HG03139 (cell line): ENCODE data around the gene KLHL3.

Source experiments
- ATAC-seq: cut with Tn5 transposase; IDR thresholded peaks from one replicate; pipeline ENCODE4 v1.9.1; 2021; ENCODE audit not compliant: unreplicated experiment

Gene KLHL3

DNA sequence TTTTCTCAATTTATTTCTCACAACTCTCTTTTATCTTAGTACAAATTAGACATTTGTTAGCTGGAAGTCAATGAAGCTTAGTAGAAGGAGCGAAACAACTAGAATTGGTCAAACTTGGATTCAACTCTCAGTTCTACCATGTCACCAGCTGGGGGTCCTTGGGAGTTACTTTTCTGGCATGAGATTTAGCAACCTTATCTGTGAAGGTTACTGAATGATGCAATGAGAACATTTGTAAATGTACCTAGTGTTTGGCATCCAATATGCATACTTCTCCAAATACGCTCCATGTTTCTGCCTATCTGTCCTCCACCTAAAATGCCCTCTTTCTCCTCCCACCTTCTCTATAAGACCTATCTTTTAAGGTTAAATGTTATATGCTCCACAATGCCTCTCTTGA, 12.0 kb upstream of the KLHL3 start:
- ATAC-seq, result no peak

DNA sequence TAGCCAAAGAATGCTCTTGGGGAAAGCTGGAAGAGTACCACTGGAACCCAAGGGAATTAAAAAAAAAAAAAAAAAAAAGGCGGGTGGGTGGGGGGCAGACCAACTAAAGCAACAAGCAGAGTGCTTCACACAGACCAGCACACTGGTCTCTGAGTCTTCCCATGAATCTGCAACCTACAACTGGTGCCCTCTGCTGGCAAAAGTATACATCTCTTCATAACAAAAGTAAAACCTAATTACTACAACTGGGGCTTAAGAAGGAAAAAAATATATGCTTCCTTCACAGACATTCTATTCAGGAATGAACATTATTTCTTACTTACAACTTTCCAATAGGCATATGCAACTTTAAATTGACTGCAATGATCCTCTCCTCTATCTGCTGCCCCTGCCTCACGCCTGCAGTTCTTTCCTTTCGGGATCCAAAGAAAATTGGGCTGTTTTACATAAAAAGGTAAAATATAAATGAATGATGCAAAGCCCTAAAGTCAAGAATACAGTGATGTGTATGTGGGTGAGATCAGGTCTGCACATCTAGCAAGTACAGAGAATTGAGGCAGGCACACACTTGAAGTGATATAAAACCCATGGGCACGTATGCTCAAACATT, 7.2 kb upstream of the KLHL3 start:
- ATAC-seq, result peak; percentile 68

DNA sequence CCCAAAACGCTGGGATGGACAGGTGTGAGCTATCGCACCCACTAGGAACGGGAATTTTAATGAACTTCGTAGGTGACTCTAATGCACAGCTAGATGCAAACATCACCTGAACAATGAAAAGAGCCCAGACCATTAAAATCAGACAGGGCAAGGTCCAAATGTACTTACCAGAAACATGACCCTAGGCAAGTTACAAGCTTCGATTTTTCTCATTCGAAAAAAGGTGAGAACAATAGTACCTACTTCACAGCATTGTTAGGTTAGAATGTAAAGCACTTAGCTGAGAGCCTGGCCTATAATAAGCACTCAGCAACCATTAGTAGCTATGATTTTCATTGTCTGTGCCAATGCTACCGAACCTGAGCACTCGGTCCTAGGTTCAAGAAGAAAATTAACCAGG, 5.8 kb upstream of the KLHL3 start:
- no peak for ATAC-seq

DNA sequence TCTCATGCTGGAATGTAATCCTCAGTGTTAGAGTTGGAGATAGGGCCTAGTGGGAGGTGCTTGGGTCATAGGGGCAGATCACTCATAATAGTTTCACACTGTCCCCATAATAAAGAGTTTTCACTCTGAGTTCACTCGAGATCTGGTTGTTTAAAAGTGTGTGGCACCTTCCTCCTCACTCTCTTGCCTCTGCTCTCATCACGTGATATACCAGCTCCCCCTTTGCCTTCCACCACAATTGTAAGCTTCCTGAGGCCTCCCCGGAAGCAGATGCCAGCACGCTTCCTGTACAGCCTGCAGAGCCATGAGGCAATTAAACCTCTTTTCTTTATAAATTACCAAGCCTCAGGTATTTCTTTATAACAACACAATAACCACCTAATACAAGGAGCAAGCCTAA, 3.8 kb upstream of the KLHL3 start:
- ATAC-seq, result no peak

DNA sequence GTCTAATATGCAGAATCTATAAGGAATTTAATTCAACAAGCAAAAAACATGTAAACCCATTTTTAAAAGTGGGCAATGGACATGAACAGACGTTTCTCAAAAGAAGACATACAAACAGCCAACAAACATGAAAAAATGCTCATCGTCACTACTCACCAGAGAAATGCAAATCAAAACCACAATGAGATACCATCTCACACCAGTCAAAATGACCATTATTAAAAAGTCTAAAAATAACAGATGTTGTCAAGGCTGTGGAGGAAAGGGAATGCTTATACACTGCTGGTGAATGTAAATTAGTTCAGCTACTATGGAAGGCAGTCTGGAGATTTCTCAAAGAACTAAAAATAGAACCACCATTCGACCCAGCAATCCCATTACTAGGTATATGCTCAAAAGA, 3.1 kb upstream of the KLHL3 start:
- no peak for ATAC-seq

DNA sequence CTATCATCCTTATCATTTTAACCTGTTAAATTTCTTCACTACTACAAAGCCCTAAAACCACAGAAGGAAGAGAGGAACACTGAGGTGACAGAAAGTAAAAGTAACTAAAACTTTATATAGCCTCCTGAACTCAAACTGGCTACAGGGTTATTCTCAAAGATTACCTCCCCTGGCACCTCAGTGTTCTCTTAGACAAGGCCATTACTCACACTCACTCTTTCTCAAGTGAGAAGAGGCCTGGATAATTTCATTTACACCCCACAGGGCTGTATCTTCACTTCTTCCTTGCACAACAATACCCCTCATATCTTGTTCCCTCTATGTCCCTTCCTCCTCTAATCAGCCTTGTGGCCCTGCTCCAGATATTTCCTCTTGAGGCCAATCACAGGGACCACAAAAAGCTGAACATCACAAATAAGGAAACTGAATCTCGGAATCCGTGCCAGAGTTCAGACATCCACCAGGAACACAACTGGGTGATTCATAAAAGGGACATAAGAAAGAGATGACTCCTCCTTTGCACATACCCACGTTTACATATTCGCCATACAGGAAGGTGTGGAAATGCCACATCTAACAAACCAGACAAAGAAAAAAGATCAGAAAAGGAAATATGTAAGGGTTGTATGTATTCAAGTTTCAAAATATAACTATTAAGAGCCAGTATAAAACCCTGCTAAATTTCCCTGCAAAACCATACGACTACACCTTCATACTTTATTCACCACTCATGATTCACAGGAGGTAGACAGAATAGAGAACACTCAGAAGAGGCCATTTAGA, 1.7 kb upstream of the KLHL3 start:
- no peak for ATAC-seq

DNA sequence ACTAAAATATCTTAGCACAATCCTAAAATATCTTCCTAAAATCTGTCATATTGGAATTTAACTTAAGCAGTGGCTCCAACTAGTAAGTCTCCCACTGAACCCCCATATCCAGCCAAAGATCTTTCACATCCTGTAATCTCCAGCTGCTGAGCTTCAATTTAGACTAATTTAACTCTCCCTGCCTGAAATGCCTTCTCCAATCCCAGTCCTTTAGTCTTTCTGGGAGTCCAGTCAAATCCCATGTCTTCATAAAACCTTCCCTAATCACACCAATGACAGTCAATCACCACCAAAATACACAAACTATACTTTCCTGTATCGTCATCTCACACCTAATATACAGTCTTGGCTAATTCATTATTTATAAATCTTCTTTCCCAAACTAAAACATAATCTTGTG, 607 bp upstream of the KLHL3 start:
- ATAC-seq, result no peak

DNA sequence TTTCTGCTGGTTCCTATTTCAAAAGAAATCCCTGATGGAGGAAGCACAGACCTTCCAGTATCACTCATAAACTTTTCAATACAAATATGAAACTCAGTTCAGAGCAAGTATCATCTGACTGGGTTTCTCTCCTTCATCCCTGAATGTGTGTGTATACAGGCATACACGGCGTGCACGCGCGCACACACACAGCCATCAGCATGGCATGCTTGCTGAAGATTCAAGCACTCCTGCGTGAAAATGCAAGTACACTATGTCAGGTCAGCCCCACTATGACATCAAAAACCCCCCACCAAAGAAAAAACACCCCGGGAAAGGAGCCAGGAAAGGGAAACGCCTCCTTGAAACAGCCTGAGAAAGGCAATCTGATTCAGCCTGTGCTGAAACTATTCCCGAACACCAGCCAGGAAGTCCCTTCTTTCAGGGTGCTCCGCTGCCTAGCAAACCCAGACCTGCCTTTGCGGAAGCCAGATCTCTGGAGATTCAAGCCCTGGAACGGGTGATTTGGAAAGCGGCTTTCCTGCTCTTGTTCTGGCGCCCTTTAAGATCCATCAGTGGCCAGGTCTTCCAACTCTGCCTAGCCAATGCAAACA, 831 bp downstream of the KLHL3 start:
- ATAC-seq, result no peak

DNA sequence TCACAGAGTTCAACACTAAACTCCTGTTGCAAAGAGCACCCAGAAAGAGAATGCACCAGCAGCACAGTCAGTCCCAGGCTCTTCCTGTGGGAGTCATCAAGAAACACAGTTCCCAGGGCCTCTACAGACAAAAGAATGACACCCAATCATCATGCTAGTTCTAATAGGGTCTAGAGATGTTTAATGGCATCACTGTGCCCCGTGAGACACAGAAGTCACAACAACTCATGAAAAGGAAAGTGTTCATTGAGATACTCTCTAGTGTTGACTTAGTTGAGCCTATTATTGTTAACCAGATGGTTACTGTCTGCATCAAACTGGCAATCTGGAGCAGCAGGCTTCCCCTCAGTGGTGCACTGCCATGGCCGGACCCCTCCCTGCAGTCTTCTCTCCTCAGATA, 1.6 kb downstream of the KLHL3 start:
- ATAC-seq, result no peak

DNA sequence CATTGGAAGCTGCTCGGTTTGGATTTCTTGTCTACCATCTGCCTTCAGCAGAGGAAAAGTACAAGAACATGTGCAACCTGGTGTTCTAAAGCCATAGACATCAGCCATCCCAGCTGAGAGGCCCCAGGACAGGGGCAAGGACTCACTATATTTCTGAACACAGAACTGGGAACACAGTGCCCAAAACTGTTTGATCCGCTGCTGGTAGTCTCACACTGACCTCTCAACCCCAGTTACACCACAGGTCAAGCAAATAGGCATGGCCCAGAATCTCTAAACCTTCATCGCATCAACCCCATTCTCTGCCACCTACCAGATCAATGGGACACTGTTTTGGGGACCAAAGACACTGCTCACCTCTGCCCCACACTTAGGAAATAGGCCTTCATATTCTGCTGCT, 2.0 kb downstream of the KLHL3 start:
- ATAC-seq, result no peak

DNA sequence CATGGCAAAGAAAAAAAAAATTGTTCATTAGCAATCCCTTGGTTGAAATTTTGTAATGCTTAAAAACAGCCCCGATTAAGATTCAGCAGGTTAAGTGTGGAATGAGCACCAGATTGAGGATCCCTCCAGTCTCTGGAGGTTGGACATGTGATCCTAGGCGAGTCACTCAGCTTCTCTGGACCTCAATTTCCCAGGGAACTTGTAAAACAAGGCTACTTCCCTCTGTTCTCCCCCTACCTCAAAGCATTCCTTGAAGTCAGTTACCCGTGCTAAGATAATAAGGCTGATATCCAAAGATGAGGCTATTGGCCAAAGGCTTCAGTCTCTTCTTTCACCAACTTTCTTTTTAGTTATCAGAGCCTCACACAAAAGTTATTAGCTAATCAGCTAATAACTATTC, 2.9 kb downstream of the KLHL3 start:
- ATAC-seq, result no peak

DNA sequence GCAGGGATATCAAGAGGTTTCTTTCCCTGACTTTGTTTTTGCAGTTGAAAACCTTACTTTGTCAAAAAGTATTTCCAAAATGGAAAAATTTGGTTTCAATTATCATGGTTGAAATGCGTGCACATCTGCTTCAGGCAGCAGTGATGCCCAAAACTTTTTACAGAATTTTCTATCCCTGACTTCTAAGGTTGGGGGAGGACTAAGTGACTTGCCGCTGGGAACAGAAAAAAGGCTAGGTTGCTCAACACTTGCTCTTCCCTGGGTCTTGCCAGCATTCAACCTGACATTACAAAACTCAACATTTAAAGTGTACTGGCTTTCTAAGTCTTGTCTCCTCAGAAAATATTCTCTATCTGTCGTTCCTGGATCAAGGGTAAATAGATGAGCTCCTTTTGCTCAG, 4.7 kb downstream of the KLHL3 start:
- ATAC-seq, result no peak

DNA sequence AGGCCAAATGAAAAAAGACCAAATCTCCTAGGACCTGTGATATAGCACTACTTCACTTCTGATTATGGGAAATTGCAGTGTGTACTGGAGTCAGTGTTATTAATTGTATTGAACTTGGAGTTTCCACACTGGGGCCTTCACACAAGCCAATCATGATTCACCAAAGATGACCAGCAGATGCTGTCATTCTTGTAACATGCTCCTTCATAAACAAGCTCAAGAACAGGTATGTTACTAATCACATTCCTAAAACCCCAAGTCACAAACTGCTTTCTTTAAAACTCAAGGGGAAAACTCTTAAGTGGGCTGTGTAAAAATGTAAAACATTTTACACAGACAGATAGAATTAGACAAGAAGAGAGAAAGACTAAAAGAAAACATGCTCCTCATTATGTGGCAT, 5.6 kb downstream of the KLHL3 start:
- no peak for ATAC-seq

DNA sequence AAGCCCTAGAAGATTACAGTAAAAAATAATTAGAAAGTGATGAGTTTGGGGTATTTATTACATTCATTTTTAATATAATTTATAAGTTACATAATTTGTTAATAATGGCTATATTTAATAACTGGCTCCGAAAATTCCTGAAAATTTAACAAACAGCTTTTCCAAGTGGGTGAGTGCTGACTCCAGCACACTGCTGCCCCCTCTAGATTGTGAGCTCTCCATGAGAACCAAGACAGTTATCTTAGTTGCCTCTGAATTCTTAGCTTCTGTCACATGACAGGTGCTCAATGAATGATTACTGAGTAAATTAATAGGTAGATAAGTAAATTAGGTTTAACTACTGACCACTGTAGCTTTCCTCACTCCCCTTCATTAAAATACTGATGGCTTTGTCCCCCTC, 7.8 kb downstream of the KLHL3 start:
- ATAC-seq, result no peak

DNA sequence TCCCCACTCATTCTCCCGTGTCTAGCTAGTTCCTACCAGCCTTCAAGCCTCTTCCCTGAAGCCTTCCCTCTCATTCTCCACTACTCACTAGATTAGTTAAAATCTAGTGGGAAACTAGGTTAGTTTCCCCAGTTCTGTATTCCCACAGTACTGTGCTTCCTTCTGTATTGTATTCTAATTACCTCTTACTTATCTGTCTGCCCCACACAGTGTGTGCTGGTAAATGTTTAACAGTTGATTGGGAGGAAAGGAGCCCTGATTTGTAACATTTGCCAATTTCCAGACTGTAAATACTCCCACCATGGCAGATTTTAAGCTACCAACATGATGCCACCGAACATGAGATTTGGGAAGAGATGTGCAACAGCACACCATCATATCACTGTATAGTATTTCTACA, 8.3 kb downstream of the KLHL3 start:
- no peak for ATAC-seq

DNA sequence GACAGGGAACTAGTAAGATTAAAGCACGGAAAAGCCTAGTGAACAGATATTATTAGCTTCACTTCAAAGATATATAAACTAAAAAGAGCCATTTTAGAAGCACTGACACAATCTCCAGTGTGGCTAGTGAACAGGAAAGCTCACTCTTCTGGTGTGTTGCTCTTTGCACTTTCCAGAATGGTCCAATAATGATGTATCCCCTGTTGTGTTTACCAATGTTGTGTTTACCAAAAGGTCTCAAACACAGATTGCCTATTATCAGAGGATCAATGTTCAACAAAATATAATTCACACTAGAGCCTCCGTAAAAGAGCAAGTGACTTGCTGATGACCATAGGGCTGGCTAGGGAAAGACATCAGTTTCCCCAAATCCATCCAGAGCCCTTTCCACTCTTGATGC, 11.6 kb downstream of the KLHL3 start:
- ATAC-seq, result no peak

DNA sequence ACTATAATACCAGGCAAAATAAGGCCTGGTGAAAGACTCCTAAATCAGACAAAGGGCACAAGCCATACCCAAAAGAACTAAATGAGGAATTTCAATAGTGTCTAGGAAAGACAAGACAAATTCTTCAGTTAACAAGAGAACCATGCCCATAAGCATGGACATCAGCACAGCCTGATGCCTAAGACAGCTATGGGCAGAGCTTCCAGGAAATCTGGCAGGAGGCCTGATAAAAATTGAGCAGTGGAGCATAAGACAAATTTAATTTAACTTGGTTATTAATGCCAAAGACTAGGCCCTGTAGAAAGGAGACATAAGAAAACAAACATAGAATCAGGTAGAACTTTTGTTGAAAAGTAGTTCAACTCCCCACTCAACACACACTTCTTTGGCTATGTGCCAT, 17.3 kb downstream of the KLHL3 start:
- no peak for ATAC-seq

DNA sequence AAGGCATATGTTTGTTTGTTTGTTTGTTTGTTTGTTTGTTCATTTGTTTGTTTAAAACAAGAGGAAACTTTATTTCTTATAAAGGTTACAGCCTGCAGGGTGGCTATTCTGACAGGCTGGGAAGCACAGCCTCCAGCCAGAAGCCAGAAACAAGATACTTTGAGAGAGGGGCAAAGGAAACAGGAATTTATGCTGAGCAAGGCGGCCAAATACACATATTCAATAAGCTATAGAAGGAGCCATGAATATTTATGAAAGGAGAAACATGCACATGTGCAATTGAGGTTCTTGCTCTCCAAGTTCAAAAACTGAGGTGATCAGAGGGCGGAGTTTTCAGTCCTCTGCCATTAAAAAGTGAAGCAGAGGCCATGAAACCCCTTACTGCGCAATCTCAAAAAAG, 19.6 kb downstream of the KLHL3 start:
- no peak for ATAC-seq

DNA sequence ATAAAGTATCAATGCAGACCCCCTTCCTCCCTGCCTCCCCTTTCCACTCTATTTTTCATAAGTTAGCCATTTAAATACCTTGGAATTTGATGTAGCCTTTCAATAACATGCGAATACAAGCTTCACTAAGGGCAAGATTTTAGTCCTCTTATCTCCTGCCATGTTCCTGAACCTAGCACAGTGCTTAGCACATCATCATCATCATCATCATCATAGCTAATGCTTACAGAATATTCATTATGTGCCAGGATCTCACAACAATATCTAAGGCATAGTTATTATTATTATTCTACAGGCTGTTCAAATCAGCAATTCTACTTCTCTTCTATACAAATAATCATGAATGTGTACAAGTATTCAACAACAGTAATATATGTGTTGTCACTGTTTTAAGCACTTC, 20.4 kb downstream of the KLHL3 start:
- ATAC-seq, result no peak

DNA sequence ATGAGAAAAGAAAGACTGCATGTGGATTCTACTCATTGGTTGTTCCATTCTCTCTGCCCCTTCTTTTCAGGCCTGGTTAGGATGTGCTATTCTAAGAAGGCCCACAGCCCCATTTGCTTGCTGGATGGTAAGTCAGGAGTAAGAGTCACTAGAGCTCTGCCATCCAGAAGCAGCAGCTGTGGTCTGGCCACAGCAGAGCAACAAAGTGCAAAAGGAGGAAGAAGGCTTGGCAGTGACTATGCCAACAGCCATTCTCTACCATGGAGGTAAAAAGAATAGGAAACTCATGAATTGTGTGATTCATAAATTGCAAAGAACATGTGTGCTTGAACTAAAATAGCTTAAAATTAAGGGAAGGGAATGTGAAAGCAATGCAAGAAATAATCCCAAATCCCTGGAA, 20.9 kb downstream of the KLHL3 start:
- ATAC-seq, result no peak

DNA sequence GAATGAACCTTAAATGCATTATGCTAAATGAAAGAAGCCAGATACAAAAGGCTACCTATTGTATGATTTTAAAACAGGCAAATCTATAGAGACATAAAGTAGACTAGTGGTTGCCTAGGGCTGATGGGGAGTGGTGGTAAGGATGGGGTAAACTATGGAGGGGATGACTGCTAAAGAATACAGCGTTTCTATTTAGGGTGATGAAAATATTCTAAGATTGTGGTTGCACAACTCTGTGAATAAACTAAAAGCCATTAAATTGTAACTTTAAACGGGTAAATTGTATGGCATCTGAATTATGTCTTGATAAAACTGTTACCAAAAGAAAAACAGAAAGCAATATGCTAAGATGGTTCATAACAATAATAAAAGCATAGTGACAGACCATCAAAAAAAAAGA, 21.4 kb downstream of the KLHL3 start:
- no peak for ATAC-seq

DNA sequence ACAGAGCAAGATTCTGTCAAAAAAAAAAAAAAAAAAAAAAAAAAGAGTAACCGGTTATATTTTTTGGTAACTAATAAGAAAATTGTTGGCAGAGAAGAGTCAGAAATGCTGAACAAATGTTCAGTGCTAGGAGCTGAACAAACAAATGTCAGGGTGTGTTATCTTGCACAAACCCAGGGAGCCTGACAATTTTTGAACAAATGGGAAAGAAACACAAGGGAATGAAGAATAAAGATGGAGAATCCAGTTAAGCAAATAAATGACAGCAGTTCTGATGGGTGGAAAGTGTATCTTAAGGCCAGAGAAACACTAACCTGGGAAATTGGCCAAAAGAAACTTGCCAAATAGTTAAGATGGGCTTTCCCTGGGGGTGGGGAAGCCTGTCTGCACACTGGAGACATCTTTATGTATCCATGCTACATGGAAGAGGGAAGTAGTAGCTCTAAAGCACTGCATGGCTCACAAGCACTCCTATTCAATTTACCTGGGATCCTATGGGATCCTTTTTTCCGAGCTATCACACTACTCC, 23.7 kb downstream of the KLHL3 start:
- no peak for ATAC-seq
